HepG2 (cell line): ENCODE results near the gene EIF4G2. TPM values are rescaled to one million over a fixed set of nuclear protein-coding genes. Genes with fewer than 3 reads are reported as not detected.

Experiments
- CEBPB ChIP-seq: IDR thresholded peaks from 2 replicates; pipeline ENCODE4 v1.6.1; 2011; ENCODE audit warnings: low read depth, low read length, improper control_type of control experiment, borderline replicate concordance
- DNMT3B ChIP-seq: conservative IDR thresholded peaks from 2 replicates; pipeline ENCODE4 v1.6.1; 2016; ENCODE audit warnings: missing biosample characterization, control low read depth
- IRF2 ChIP-seq: IDR thresholded peaks from 2 replicates; pipeline ENCODE4 v1.6.1; 2018; ENCODE audit warnings: missing genetic modification reagents, missing compliant biosample characterization
- IRX3 ChIP-seq: sonication (generic); formaldehyde crosslinking; IDR thresholded peaks from 2 replicates; pipeline ENCODE4 v1.8.1; 2023; ENCODE audit warnings: mild to moderate bottlenecking, low read depth, missing genetic modification reagents, borderline replicate concordance
- KDM3A ChIP-seq: IDR thresholded peaks from 2 replicates; pipeline ENCODE4 v1.6.1; 2018; ENCODE audit warnings: low read depth, missing compliant biosample characterization
- LCORL ChIP-seq, 2 experiments: fragments of 450-650 bp in 1 of 2; sonication (generic) in 1 of 2; formaldehyde crosslinking in 1 of 2; IDR thresholded peaks; 2 replicates each; pipeline versions ENCODE4 v1.5.0 to v1.6.1; 2017 to 2020; ENCODE audit warnings: antibody characterized with exemption in 1 of 2, missing genetic modification reagents in 1 of 2
- MTA3 ChIP-seq: sonication (generic); formaldehyde crosslinking; IDR thresholded peaks from 2 replicates; pipeline ENCODE4 v1.4.0; 2020; ENCODE audit warnings: missing genetic modification reagents
- ONECUT2 ChIP-seq: sonication (generic); formaldehyde crosslinking; IDR thresholded peaks from 2 replicates; pipeline ENCODE4 v1.4.0; 2020; ENCODE audit warnings: missing genetic modification reagents
- PAX8 ChIP-seq: sonication (generic); formaldehyde crosslinking; IDR thresholded peaks from 2 replicates; pipeline ENCODE4 v1.8.0; 2022; ENCODE audit warnings: mild to moderate bottlenecking, missing genetic modification reagents, borderline replicate concordance
- PRPF4 ChIP-seq: fragments of 200-400 bp; formaldehyde crosslinking; IDR thresholded peaks from 2 replicates; pipeline ENCODE4 v1.6.1; 2016; ENCODE audit warnings: low read length, low read depth; ENCODE audit not compliant: poor library complexity, severe bottlenecking
- PTBP1 ChIP-seq: fragments of 200-400 bp; formaldehyde crosslinking; IDR thresholded peaks from 2 replicates; pipeline ENCODE4 v1.6.1; 2018; ENCODE audit warnings: low read length, low read depth; ENCODE audit not compliant: poor library complexity, severe bottlenecking
- RBAK ChIP-seq: sonication (generic); formaldehyde crosslinking; IDR thresholded peaks from 2 replicates; pipeline ENCODE4 v1.5.1; 2020; ENCODE audit warnings: mild to moderate bottlenecking, missing genetic modification reagents
- SPEN ChIP-seq: sonication (generic); formaldehyde crosslinking; IDR thresholded peaks from 2 replicates; pipeline ENCODE4 v1.5.1; 2020; ENCODE audit warnings: low read depth, mild to moderate bottlenecking, missing genetic modification reagents
- TBP ChIP-seq: sonication (generic); formaldehyde crosslinking; IDR thresholded peaks from 2 replicates; pipeline ENCODE4 v1.5.0; 2020; ENCODE audit warnings: missing genetic modification reagents
- TCF12 ChIP-seq, 2 experiments: fragments of 450-650 bp in 1 of 2; sonication (generic) in 1 of 2; formaldehyde crosslinking in 1 of 2; IDR thresholded peaks; 2 replicates each; pipeline versions ENCODE4 v1.6.1 to v1.8.0; 2017 to 2022; ENCODE audit warnings: antibody characterized with exemption in 1 of 2, mild to moderate bottlenecking in 1 of 2, missing genetic modification reagents in 1 of 2, moderate library complexity in 1 of 2
- ZBTB43 ChIP-seq: sonication (generic); formaldehyde crosslinking; conservative IDR thresholded peaks from 2 replicates; pipeline ENCODE4 v1.4.0; 2020; ENCODE audit warnings: missing genetic modification reagents
- ZFP91 ChIP-seq: sonication (generic); formaldehyde crosslinking; IDR thresholded peaks from 2 replicates; pipeline ENCODE4 v1.9.0; 2022; ENCODE audit warnings: missing genetic modification reagents, mild to moderate bottlenecking, borderline replicate concordance
- ZKSCAN1 ChIP-seq: fragments of 150-350 bp; IDR thresholded peaks from 2 replicates; pipeline ENCODE4 v1.6.1; 2014; ENCODE audit warnings: low read length
- ZNF18 ChIP-seq: sonication (generic); formaldehyde crosslinking; IDR thresholded peaks from 2 replicates; pipeline ENCODE4 v1.8.0; 2022; ENCODE audit warnings: mild to moderate bottlenecking, missing genetic modification reagents; ENCODE audit not compliant: insufficient replicate concordance
- ZNF180 ChIP-seq: sonication (generic); formaldehyde crosslinking; IDR thresholded peaks from 2 replicates; pipeline ENCODE4 v1.4.0; 2020; ENCODE audit warnings: low read depth, missing genetic modification reagents, borderline replicate concordance
- ZNF34 ChIP-seq: sonication (generic); formaldehyde crosslinking; IDR thresholded peaks from 2 replicates; pipeline ENCODE4 v1.4.0; 2020; ENCODE audit warnings: mild to moderate bottlenecking, missing genetic modification reagents, borderline replicate concordance
- ZNF451 ChIP-seq: sonication (generic); formaldehyde crosslinking; IDR thresholded peaks from 2 replicates; pipeline ENCODE4 v1.5.0; 2020; ENCODE audit warnings: mild to moderate bottlenecking, missing genetic modification reagents
- ZNF597 ChIP-seq: sonication (generic); formaldehyde crosslinking; IDR thresholded peaks from 2 replicates; pipeline ENCODE4 v1.5.0; 2020; ENCODE audit warnings: missing genetic modification reagents
- ZNF816 ChIP-seq: sonication (generic); formaldehyde crosslinking; IDR thresholded peaks from 2 replicates; pipeline ENCODE4 v1.8.0; 2022; ENCODE audit warnings: missing genetic modification reagents, mild to moderate bottlenecking, borderline replicate concordance
- polyA plus RNA-seq, 8 experiments: library from polyadenylated mRNA; depleted of rRNA in 3 of 8; stranded (reverse) in 7 of 8; unstranded in 1 of 8; fragments of >200 nt; fragmentation: Illumina TruSeq in 4 of 8; extraction: Trizol in 4 of 8; gene quantifications; 2 replicates each; pipeline versions ENCODE4 v1.2.1 to v1.2.3, GENCODE V29; 2011 to 2016; ENCODE audit warnings: low read depth in 4 of 8, missing spikeins in 1 of 8, mixed read lengths in 1 of 8; ENCODE audit not compliant: insufficient read depth in 1 of 8
- total RNA-seq, 5 experiments: library from RNA; depleted of rRNA; stranded (reverse); fragments of >200 nt; fragmentation: Illumina TruSeq; extraction: Trizol; gene quantifications; 2 replicates each; pipeline ENCODE4 v1.2.3, GENCODE V29; 2016; ENCODE audit warnings: low read depth in 1 of 5

EIF4G2 gene
- total and polyA plus RNA-seq, 2 of the 13 experiments (the other 11 are each of a cell fraction or from before 2014, with no cell fraction given), result 362 to 546 TPM

GRCh38 chr11:10750838-10751580 lies 57.7 kb downstream of the EIF4G2 start, which contains the start of gene CTR9 (continued):
- TF ChIP-seq ZBTB43 (CRISPR knock-in tag), result peak; percentile 89
- no peak for TF ChIP-seq PRPF4
- 0 out of 2 replicates have a peak, but pooled peaks have one; percentile 35 for TF ChIP-seq TBP (CRISPR knock-in tag)
- TF ChIP-seq ZNF597 (CRISPR knock-in tag), result no peak
- 0 out of 2 replicates have a peak, but pooled peaks have one; percentile 66 for TF ChIP-seq ZNF34 (CRISPR knock-in tag)
- 0 out of 2 replicates have a peak, but pooled peaks have one; percentile 66 for TF ChIP-seq DNMT3B (CRISPR knock-in tag)
- peak; percentile 85 for TF ChIP-seq IRF2 (CRISPR knock-in tag)
- no peak for TF ChIP-seq ZNF18
- no peak for TF ChIP-seq PTBP1
- TF ChIP-seq ZNF180 (CRISPR knock-in tag), result no peak
- no peak for TF ChIP-seq ONECUT2
- TF ChIP-seq KDM3A (CRISPR knock-in tag), result peak; percentile 68; the same call in 1 of the 2 replicates
- no peak for TF ChIP-seq TCF12 (IDR thresholded peaks at IDR 0.05)
- peak; percentile 18; the same call in 1 of the 2 replicates for TF ChIP-seq TCF12 (CRISPR knock-in tag; IDR thresholded peaks at IDR 0.05)
- 0 out of 2 replicates have a peak, but pooled peaks have one; percentile 55 for TF ChIP-seq IRX3
- peak; percentile 97 for TF ChIP-seq SPEN (CRISPR knock-in tag)
- TF ChIP-seq LCORL (IDR thresholded peaks at IDR 0.05), result no peak; the same call in 1 of the 2 replicates
- TF ChIP-seq LCORL (CRISPR knock-in tag; IDR thresholded peaks at IDR 0.05), result peak; percentile 79
- no peak for TF ChIP-seq MTA3 (CRISPR knock-in tag)
- TF ChIP-seq PAX8 (CRISPR knock-in tag), result no peak
- no peak for TF ChIP-seq ZKSCAN1
- peak; percentile 91 for TF ChIP-seq CEBPB
- TF ChIP-seq ZFP91 (CRISPR knock-in tag), result peak; percentile 88; the same call in 1 of the 2 replicates
- TF ChIP-seq ZNF816, result peak; percentile 48; the same call in 1 of the 2 replicates
- TF ChIP-seq RBAK (CRISPR knock-in tag), result no peak
- TF ChIP-seq ZNF451, result peak; percentile 65
